H1 (cell line): ENCODE data around the gene ICAM5. TPM values are rescaled to one million over a fixed set of nuclear protein-coding genes. Genes with fewer than 3 reads are reported as not detected.

Source experiments
- CTCF ChIA-PET: fragments of 300-600 bp; sonication (Branson Sonifier 250); formaldehyde crosslinking; loops from one replicate; lab custom pipeline; 2021; ENCODE audit not compliant: partially characterized antibody; lab: Charles Lee
- POLR2A ChIA-PET: fragments of 300-600 bp; sonication (Branson Sonifier 250); formaldehyde crosslinking; loops from one replicate; lab custom pipeline; 2021; ENCODE audit warnings: inconsistent platforms; ENCODE audit not compliant: partially characterized antibody; lab: Charles Lee
- DNase-seq, 2 experiments: peaks; one replicate each; pipeline versions ENCODE4 v3.0.0 to v3.0.0-alpha.2; 2010 to 2022; ENCODE audit warnings: low spot score in 2 of 2, low read depth in 1 of 2, mixed read lengths in 1 of 2
- FAIRE-seq: peaks from 2 replicates; lab custom pipeline; 2011; peaks lifted over from hg19 to GRCh38; lab: Jason Lieb, UNC
- H2AFZ ChIP-seq: 2 replicates; pipeline ENCODE4 v1.8.1; 2012; ENCODE audit warnings: low read length, inconsistent platforms
- H2AK5ac ChIP-seq: 2 replicates; pipeline ENCODE4 v1.6.1; 2013; ENCODE audit warnings: low read depth, low read length
- H2BK120ac ChIP-seq: replicated peaks from 2 replicates; pipeline ENCODE3; 2013; ENCODE audit warnings: low read depth, low read length, inconsistent platforms
- H2BK12ac ChIP-seq: 2 replicates; pipeline ENCODE4 v1.6.1; 2013; ENCODE audit warnings: low read depth, low read length
- H2BK15ac ChIP-seq: 2 replicates; pipeline ENCODE4 v1.6.1; 2013; ENCODE audit warnings: low read length
- H2BK20ac ChIP-seq: 2 replicates; pipeline ENCODE4 v1.6.1; 2013; ENCODE audit warnings: low read length
- H2BK5ac ChIP-seq: 2 replicates; pipeline ENCODE4 v1.6.1; 2013; ENCODE audit warnings: low read depth, low read length
- H3K14ac ChIP-seq: 2 replicates; pipeline ENCODE4 v1.6.1; 2013; ENCODE audit warnings: inconsistent platforms; ENCODE audit not compliant: insufficient read length
- H3K18ac ChIP-seq: 2 replicates; pipeline ENCODE4 v1.6.1; 2013; ENCODE audit warnings: low read length; ENCODE audit errors: extremely low read depth
- H3K23ac ChIP-seq: 2 replicates; pipeline ENCODE4 v1.6.1; 2013; ENCODE audit warnings: inconsistent platforms; ENCODE audit not compliant: insufficient read length
- H3K23me2 ChIP-seq: 2 replicates; pipeline ENCODE4 v1.6.1; 2013; ENCODE audit warnings: low read depth, low read length
- H3K27ac ChIP-seq: 2 replicates; pipeline ENCODE4 v1.6.1; 2011; ENCODE audit warnings: low read depth, low read length, inconsistent platforms
- H3K27me3 ChIP-seq, 4 experiments: replicated peaks in 1 of 4; 1 replicate in 1 of 4; 2 replicates in 3 of 4; pipeline versions ENCODE4 v1.6.1 to v1.8.1; 2011 to 2013; ENCODE audit warnings: low read length in 3 of 4, mild to moderate bottlenecking in 3 of 4, inconsistent platforms in 2 of 4, mixed read lengths in 2 of 4, moderate library complexity in 1 of 4; ENCODE audit not compliant: control insufficient read depth in 3 of 4, insufficient read depth in 3 of 4; ENCODE audit errors: extremely low read depth in 1 of 4
- H3K36me3 ChIP-seq, 4 experiments: 2 replicates each; pipeline versions ENCODE4 v1.6.1 to v1.8.1; 2011 to 2013; ENCODE audit warnings: mild to moderate bottlenecking in 4 of 4, low read length in 3 of 4, moderate library complexity in 2 of 4, control low read depth in 1 of 4, inconsistent platforms in 1 of 4; ENCODE audit not compliant: insufficient read depth in 4 of 4, control insufficient read depth in 2 of 4
- H3K4ac ChIP-seq: replicated peaks from 2 replicates; pipeline ENCODE3; 2013; ENCODE audit warnings: low read length, low read depth, mixed read lengths, inconsistent platforms; ENCODE audit not compliant: insufficient read length
- H3K4me1 ChIP-seq, 4 experiments: replicated peaks in 1 of 4; 1 replicate in 1 of 4; 2 replicates in 3 of 4; pipeline versions ENCODE4 v1.6.1 to v1.8.1; 2011 to 2013; ENCODE audit warnings: low read length in 3 of 4, inconsistent platforms in 2 of 4, mixed read lengths in 1 of 4; ENCODE audit not compliant: insufficient read depth in 4 of 4, control insufficient read depth in 3 of 4
- H3K4me2 ChIP-seq, 2 experiments: 2 replicates each; pipeline versions ENCODE4 v1.6.1 to v1.8.1; 2011 to 2013; ENCODE audit warnings: low read depth in 2 of 2, low read length in 2 of 2, control low read depth in 1 of 2, inconsistent platforms in 1 of 2, mild to moderate bottlenecking in 1 of 2; ENCODE audit not compliant: insufficient read depth in 1 of 2
- H3K4me3 ChIP-seq, 4 experiments: fragments of 200-600, 300-600 bp in 1 of 4; sonication (generic), shearing (Covaris generic), sonication (Bioruptor Twin) in 1 of 4; 2 replicates each; pipeline versions ENCODE4 v1.5.1 to v1.8.1; 2011 to 2016; ENCODE audit warnings: low read length in 4 of 4, low read depth in 3 of 4, control low read depth in 2 of 4, inconsistent platforms in 2 of 4, mild to moderate bottlenecking in 2 of 4, mixed read lengths in 1 of 4, moderate library complexity in 1 of 4; ENCODE audit not compliant: insufficient read depth in 2 of 4; ENCODE audit errors: extremely low read depth in 1 of 4
- H3K56ac ChIP-seq: replicated peaks from 2 replicates; pipeline ENCODE3; 2013; ENCODE audit warnings: low read depth, mild to moderate bottlenecking, mixed read lengths, low read length, inconsistent platforms; ENCODE audit not compliant: insufficient read length
- H3K79me1 ChIP-seq: 2 replicates; pipeline ENCODE4 v1.6.1; 2013; ENCODE audit warnings: low read depth, low read length, control low read depth
- H3K79me2 ChIP-seq, 2 experiments: 2 replicates each; pipeline versions ENCODE4 v1.6.1 to v1.8.1; 2012 to 2013; ENCODE audit warnings: low read length in 2 of 2, mild to moderate bottlenecking in 2 of 2, inconsistent platforms in 1 of 2; ENCODE audit not compliant: insufficient read depth in 2 of 2, control insufficient read depth in 1 of 2
- H3K9ac ChIP-seq, 4 experiments: replicated peaks in 1 of 4; 1 replicate in 1 of 4; 2 replicates in 3 of 4; pipeline versions ENCODE4 v1.6.1 to v1.8.1; 2011 to 2013; ENCODE audit warnings: low read depth in 3 of 4, low read length in 3 of 4, control low read depth in 2 of 4, mild to moderate bottlenecking in 2 of 4, moderate library complexity in 2 of 4, inconsistent platforms in 1 of 4; ENCODE audit errors: extremely low read depth in 1 of 4
- H3K9me3 ChIP-seq, 2 experiments: 2 replicates each; pipeline versions ENCODE4 v1.6.1 to v1.8.1; 2012 to 2013; ENCODE audit warnings: mild to moderate bottlenecking in 2 of 2, moderate library complexity in 2 of 2, control low read depth in 1 of 2, inconsistent platforms in 1 of 2, low read depth in 1 of 2, low read length in 1 of 2, mixed read lengths in 1 of 2; ENCODE audit not compliant: insufficient read depth in 2 of 2
- H4K20me1 ChIP-seq, 2 experiments: replicated peaks in 1 of 2; 2 replicates each; pipeline versions ENCODE3 to v1.8.1; 2011 to 2013; ENCODE audit warnings: inconsistent platforms in 2 of 2, low read length in 2 of 2, mild to moderate bottlenecking in 1 of 2; ENCODE audit not compliant: insufficient read depth in 2 of 2, control insufficient read depth in 1 of 2
- H4K5ac ChIP-seq: 2 replicates; pipeline ENCODE4 v1.6.1; 2013; ENCODE audit warnings: low read length, low read depth, mixed read lengths, inconsistent platforms; ENCODE audit not compliant: insufficient read length
- H4K8ac ChIP-seq: 2 replicates; pipeline ENCODE4 v1.8.0; 2013; ENCODE audit warnings: mild to moderate bottlenecking, moderate library complexity, low read length, inconsistent platforms; ENCODE audit not compliant: insufficient read depth; ENCODE audit errors: extremely low read depth
- H4K91ac ChIP-seq: replicated peaks from 2 replicates; pipeline ENCODE3; 2013; ENCODE audit warnings: low read length, mixed read lengths, inconsistent platforms; ENCODE audit not compliant: insufficient read length
- FOSL1 ChIP-seq: IDR thresholded peaks from 2 replicates; pipeline ENCODE4 v1.6.1; 2011; ENCODE audit warnings: mild to moderate bottlenecking, low read depth, low read length, moderate library complexity; ENCODE audit not compliant: insufficient read depth
- ZNF274 ChIP-seq: IDR thresholded peaks from 2 replicates; pipeline ENCODE4 v1.7.0; 2012; ENCODE audit warnings: low read length, borderline replicate concordance; ENCODE audit errors: extremely low read depth
- WGBS, 2 experiments: shearing (Covaris generic) in 1 of 2; methylation state at CpG; one replicate each; pipeline versions ENCODE4 v1.1.6 to v1.1.7; 2013 to 2015; ENCODE audit warnings: low lambda C conversion rate in 2 of 2, mixed read lengths in 2 of 2, inconsistent platforms in 1 of 2, low coverage in 1 of 2, missing lambda C conversion rate in 1 of 2; ENCODE audit not compliant: insufficient replicate concordance in 2 of 2, insufficient coverage in 1 of 2, insufficient read length in 1 of 2; ENCODE audit errors: extremely low coverage in 1 of 2, missing lambda C conversion rate in 1 of 2; 5-methylcytosine and 5-hydroxymethylcytosine counted together
- polyA plus RNA-seq, 7 experiments: library from polyadenylated mRNA; depleted of rRNA in 3 of 7; stranded (reverse) in 5 of 7; unstranded in 2 of 7; fragments of >200 nt in 5 of 7; fragments of 200-250 nt in 2 of 7; gene quantifications; 1 replicate in 5 of 7; 2 replicates in 1 of 7; 4 replicates in 1 of 7; pipeline versions ENCODE4 v1.2.1 to v1.2.3, GENCODE V29; 2011 to 2013; ENCODE audit warnings: missing spikeins in 2 of 7, mixed read lengths in 2 of 7
- total RNA-seq: library from RNA; stranded (reverse); fragmentation: NEBNext Ultra II Directional; extraction: Animal tissue kit (Norgen Biotek cat#: 25700); gene quantifications from 2 replicates; pipeline ENCODE4 v1.2.1, GENCODE V29; 2021

The ICAM5 gene
- total and polyA plus RNA-seq, 2 of the 8 experiments (the other 6 are each of a cell fraction or from before 2014, with no cell fraction given): 3.9 to 4.8 TPM

GRCh38 chr19:10245189-10245939 is 44.4 kb upstream of the ICAM5 start:
- Histone ChIP-seq H3K23me2 (no peaks in the 10 kb centered on the region), H3K9ac (no peak overlapping the region), H2AK5ac (no peak overlapping the region), H4K20me1 (no peaks in the 10 kb centered on the region), H3K79me2 (no peaks in the 10 kb centered on the region), H2BK15ac (no peak overlapping the region), H3K27me3 (no peaks in the 10 kb centered on the region), H3K18ac (no peak overlapping the region), H3K14ac (no peak overlapping the region), H3K36me3 (no peaks in the 10 kb centered on the region), H3K4me2 (no peak overlapping the region)
- FAIRE-seq: no peak
- 89% methylated on average over 9 of the region's 9 CpGs; no CpG with 5 or more reads in 1 of the 2 experiments for WGBS, 2 experiments
- CTCF ChIA-PET: interaction anchor here (0.8 to 7.7 kb wide), 8 partner anchors 11 to 145 kb away, joined by 3 to 57 read pairs (median 3); no protein-coding TSS in a partner anchor
- no peak for TF ChIP-seq ZNF274
- TF ChIP-seq FOSL1: no peak
- TF ChIP-seq, all 59 proteins: peak for 0
- H4K8ac ChIP-seq: no peak overlapping the region
- H4K5ac ChIP-seq: no peak overlapping the region
- H3K27ac ChIP-seq: no peak overlapping the region
- DNase-seq: no peak
- H4K91ac ChIP-seq: no peak overlapping the region
- no peak overlapping the region for H2AFZ ChIP-seq
- no peak overlapping the region for H2BK20ac ChIP-seq
- H2BK5ac ChIP-seq: no peak overlapping the region
- H3K23ac ChIP-seq: no peak overlapping the region
- peaks cover 0 to 7% (median 2%) of the 10 kb centered on the region in 4 experiments; a peak in 4 of 7 replicates for H3K4me1 ChIP-seq
- H2BK120ac ChIP-seq: no peak overlapping the region
- H2BK12ac ChIP-seq: no peak overlapping the region
- no peaks in the 10 kb centered on the region for H3K9me3 ChIP-seq
- H3K56ac ChIP-seq: no peak overlapping the region
- H3K4me3 ChIP-seq: no peak overlapping the region
- POLR2A ChIA-PET: interaction anchor here (2.8 kb wide), 1 partner anchor 10 kb away, joined by 9 read pairs; no protein-coding TSS in a partner anchor
- H3K79me1 ChIP-seq: no peaks in the 10 kb centered on the region
- no peak overlapping the region for H3K4ac ChIP-seq
